ENCODE data around the gene AHI1. TPM values are rescaled to one million over a fixed set of nuclear protein-coding genes. Genes with fewer than 3 reads are reported as not detected.

The AHI1 gene
- total RNA-seq, 2 experiments from 2014 or later: 21.1 to 27.5 TPM

DNA sequence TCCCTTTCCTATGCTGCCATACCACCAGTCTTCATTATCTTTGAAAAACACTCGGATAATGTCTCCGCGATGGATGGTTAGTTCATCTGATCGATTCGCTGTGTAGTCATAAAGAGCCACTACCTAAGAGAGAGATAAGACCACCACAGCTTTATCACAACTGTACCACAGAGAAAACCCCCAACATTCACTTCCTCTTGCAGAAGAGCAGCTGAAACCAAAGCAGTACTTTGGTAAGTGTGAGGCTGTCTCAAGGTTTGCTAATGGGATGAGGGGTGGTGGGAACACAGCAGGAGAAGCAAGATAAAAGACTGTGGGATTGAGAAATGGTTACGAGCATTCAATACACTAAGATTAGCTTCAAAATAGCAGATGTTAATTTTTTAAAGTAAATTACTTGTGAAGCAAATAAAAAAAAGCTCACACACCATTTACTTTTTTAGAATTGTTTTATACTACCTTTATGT, 174.3 kb downstream of the AHI1 start:
- Mint-ChIP-seq H3K9me3 (no peaks in the 10 kb centered on the region), H3K4me1 (ENCODE audit: low read depth) (no peaks in the 10 kb centered on the region), H3K27me3 (no peaks in the 10 kb centered on the region), H3K36me3 (ENCODE audit: low read depth) (no peaks in the 10 kb centered on the region), H3K4me3 (no peak overlapping the region), H3K27ac (no peak overlapping the region)
- no peak for ATAC-seq (ENCODE audit: poor library complexity)
- Histone ChIP-seq H3K27ac (ENCODE audit: low read depth in 1 of 2, low read length in 2 of 2) (no peak overlapping the region), H3K9me3 (ENCODE audit: control insufficient read depth in 1 of 2, insufficient read depth in 1 of 2, low read length in 2 of 2) (no peaks in the 10 kb centered on the region), H3K27me3 (ENCODE audit: control insufficient read depth in 1 of 2, insufficient read depth in 2 of 2, low read length in 2 of 2) (no peaks in the 10 kb centered on the region), H3K4me3 (ENCODE audit: low read length) (no peak overlapping the region), H3K4me1 (ENCODE audit: insufficient read depth, low read length) (no peaks in the 10 kb centered on the region), H3K36me3 (ENCODE audit: insufficient read depth, low read length) (no peaks in the 10 kb centered on the region)
- TF ChIP-seq, protein P1, sequence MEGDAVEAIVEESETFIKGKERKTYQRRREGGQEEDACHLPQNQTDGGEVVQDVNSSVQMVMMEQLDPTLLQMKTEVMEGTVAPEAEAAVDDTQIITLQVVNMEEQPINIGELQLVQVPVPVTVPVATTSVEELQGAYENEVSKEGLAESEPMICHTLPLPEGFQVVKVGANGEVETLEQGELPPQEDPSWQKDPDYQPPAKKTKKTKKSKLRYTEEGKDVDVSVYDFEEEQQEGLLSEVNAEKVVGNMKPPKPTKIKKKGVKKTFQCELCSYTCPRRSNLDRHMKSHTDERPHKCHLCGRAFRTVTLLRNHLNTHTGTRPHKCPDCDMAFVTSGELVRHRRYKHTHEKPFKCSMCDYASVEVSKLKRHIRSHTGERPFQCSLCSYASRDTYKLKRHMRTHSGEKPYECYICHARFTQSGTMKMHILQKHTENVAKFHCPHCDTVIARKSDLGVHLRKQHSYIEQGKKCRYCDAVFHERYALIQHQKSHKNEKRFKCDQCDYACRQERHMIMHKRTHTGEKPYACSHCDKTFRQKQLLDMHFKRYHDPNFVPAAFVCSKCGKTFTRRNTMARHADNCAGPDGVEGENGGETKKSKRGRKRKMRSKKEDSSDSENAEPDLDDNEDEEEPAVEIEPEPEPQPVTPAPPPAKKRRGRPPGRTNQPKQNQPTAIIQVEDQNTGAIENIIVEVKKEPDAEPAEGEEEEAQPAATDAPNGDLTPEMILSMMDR (IDR thresholded peaks at IDR 0.05): no peak
- ChIA-PET POLR2A (no interaction called here), CTCF (no interaction called here)
- peak in 2 of 14 experiments; percentile 10 to 14 for DNase-seq
- intact Hi-C loops (cut with DNase I, micrococcal nuclease): no loop called here

- Histone ChIP-seq H3K4me3 (ENCODE audit: low read length) (no peak overlapping the region), H3K9me3 (ENCODE audit: control insufficient read depth in 1 of 2, insufficient read depth in 1 of 2, low read length in 2 of 2) (no peaks in the 10 kb centered on the region), H3K36me3 (ENCODE audit: insufficient read depth, low read length) (no peaks in the 10 kb centered on the region), H3K4me1 (ENCODE audit: insufficient read depth, low read length) (no peaks in the 10 kb centered on the region), H3K27ac (ENCODE audit: low read depth in 1 of 2, low read length in 2 of 2) (no peak overlapping the region), H3K27me3 (ENCODE audit: control insufficient read depth in 1 of 2, insufficient read depth in 2 of 2, low read length in 2 of 2) (no peaks in the 10 kb centered on the region)
- Mint-ChIP-seq H3K27ac (no peak overlapping the region), H3K27me3 (no peaks in the 10 kb centered on the region), H3K4me1 (ENCODE audit: low read depth) (no peaks in the 10 kb centered on the region), H3K4me3 (no peak overlapping the region), H3K36me3 (ENCODE audit: low read depth) (no peaks in the 10 kb centered on the region), H3K9me3 (no peaks in the 10 kb centered on the region)
- intact Hi-C loops (cut with DNase I, micrococcal nuclease): no loop called here
- CTCF ChIA-PET: interaction anchor here (1.4 kb wide), 1 partner anchor 40 kb away, joined by 3 read pairs; no protein-coding TSS in a partner anchor
- DNase-seq (no peak), ATAC-seq (ENCODE audit: poor library complexity) (no peak)
- TF ChIP-seq, protein P1 (IDR thresholded peaks at IDR 0.05): no peak
- POLR2A ChIA-PET: no interaction called here
These were observed 174.9 kb downstream of the AHI1 start for GRCh38 chr6:135322427-135323201.

DNA sequence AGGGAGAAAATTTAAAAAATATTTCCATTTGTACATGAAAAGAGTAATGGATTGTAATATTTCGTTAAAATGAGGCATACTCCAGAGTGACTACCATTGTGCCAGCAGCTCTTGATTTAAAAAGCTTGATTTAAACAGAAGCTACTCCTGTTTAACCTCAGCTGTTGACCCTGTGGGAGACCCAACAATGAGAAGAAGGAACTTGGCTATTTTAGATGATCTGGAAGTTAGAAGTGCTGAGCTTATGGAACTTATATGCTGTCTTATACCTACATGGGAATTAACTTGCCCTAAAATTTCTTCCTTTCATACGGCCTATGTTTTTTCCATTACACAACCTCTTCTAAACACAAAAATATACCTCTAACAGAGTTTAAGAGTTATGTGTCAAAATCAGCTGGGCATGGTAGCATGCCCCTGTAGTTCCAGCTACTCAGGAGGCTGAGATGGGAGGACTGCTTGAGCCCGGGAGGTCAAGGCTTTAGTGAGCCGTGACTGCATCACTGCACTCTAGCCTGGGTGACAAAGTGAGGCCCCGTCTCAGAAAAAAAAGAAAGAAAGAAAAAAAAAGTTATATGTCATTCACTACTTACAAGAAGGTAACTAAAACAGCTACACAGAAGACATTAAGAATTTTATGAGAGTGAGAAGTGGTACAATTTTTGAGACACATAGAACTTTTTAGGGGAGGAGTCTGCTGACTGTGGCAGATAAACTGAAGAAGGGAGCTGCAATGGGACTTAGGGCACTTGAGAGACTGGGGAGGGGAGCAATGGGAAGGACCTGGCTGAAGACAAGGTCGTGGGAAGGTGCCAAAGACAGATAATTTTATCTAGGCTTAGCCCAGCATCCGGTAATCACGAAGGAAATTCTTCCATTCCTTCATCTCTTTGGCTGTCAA, 176.6 kb downstream of the AHI1 start:
- POLR2A ChIA-PET: no interaction called here
- H3K36me3 Mint-ChIP-seq (ENCODE audit: low read depth): no peaks in the 10 kb centered on the region
- CTCF ChIA-PET: interaction anchor here (1.4 kb wide), 1 partner anchor 38 kb away, joined by 3 read pairs; no protein-coding TSS in a partner anchor
- no peak overlapping the region for H3K27ac Mint-ChIP-seq
- H3K4me3 Mint-ChIP-seq: no peak overlapping the region
- no peaks in the 10 kb centered on the region for H3K27me3 ChIP-seq (ENCODE audit: control insufficient read depth in 1 of 2, insufficient read depth in 2 of 2, low read length in 2 of 2)
- H3K36me3 ChIP-seq (ENCODE audit: insufficient read depth, low read length): no peaks in the 10 kb centered on the region
- no peak overlapping the region for H3K4me3 ChIP-seq (ENCODE audit: low read length)
- ATAC-seq (ENCODE audit: poor library complexity) (no peak), DNase-seq (no peak)
- no peaks in the 10 kb centered on the region for H3K9me3 ChIP-seq (ENCODE audit: control insufficient read depth in 1 of 2, insufficient read depth in 1 of 2, low read length in 2 of 2)
- no peak overlapping the region for H3K27ac ChIP-seq (ENCODE audit: low read depth in 1 of 2, low read length in 2 of 2)
- TF ChIP-seq, protein P1 (IDR thresholded peaks at IDR 0.05): no peak
- H3K4me1 Mint-ChIP-seq (ENCODE audit: low read depth): no peaks in the 10 kb centered on the region
- H3K4me1 ChIP-seq (ENCODE audit: insufficient read depth, low read length): no peaks in the 10 kb centered on the region
- H3K9me3 Mint-ChIP-seq: no peaks in the 10 kb centered on the region
- no peaks in the 10 kb centered on the region for H3K27me3 Mint-ChIP-seq
- intact Hi-C loops (cut with DNase I, micrococcal nuclease): no loop called here

Data from CD4-positive, alpha-beta T cell (primary cell).